Measurements from ENCODE around the gene ADCK1.

DNA sequence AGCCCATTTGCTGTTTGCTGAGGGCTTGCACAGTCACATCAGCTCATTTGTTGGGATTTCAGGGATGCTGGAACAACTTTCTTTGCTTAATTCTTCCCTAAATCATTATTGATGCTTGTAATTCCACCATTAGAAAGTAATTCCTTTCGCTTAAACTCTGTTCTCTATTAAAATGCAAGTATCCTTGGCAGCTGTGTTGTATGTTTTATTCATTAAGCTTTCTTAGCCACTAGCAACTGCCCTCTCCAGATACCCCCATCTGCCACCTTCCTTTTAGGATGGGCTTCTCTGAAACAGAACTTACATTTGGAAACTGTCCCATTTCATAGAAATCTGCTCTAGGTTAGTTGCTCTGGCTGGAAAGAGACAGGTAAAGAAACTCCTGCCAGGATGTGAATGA is 43.7 kb downstream of the ADCK1 start:
- TF ChIP-seq POLR2A (IDR thresholded peaks at IDR 0.05; ENCODE audit: low read depth, low read length) (no peak), POLR2AphosphoS5 (IDR thresholded peaks at IDR 0.05; ENCODE audit: low read depth, low read length) (no peak)

All from GM12892 (cell line).